MM.1S (cell line): ENCODE measurements around the gene SNORC.

Experiments used
- EZH2 ChIP-seq: fragments of 300-600 bp; sonication (generic); optimal IDR thresholded peaks from 2 replicates; pipeline ENCODE3; 2017; ENCODE audit warnings: low read depth, mild to moderate bottlenecking, antibody characterized with exemption, low read length, mixed read lengths
- EZH2phosphoT487 ChIP-seq: fragments of 300-600 bp; sonication (generic); IDR thresholded peaks from 2 replicates; pipeline ENCODE4 v1.6.1; 2018; ENCODE audit warnings: antibody characterized with exemption, low read length
- TF ChIP-seq, protein P1 (sequence below): fragments of 300-600 bp; sonication (generic); IDR thresholded peaks from 2 replicates; pipeline ENCODE4 v1.5.1; 2016; ENCODE audit warnings: antibody characterized with exemption, low read length, mixed read lengths

GRCh38 chr2:232893834-232894233 lies 23.8 kb downstream of the SNORC start:
- TF ChIP-seq EZH2phosphoT487 (no peak), EZH2 (no peak)
- TF ChIP-seq, protein P1, sequence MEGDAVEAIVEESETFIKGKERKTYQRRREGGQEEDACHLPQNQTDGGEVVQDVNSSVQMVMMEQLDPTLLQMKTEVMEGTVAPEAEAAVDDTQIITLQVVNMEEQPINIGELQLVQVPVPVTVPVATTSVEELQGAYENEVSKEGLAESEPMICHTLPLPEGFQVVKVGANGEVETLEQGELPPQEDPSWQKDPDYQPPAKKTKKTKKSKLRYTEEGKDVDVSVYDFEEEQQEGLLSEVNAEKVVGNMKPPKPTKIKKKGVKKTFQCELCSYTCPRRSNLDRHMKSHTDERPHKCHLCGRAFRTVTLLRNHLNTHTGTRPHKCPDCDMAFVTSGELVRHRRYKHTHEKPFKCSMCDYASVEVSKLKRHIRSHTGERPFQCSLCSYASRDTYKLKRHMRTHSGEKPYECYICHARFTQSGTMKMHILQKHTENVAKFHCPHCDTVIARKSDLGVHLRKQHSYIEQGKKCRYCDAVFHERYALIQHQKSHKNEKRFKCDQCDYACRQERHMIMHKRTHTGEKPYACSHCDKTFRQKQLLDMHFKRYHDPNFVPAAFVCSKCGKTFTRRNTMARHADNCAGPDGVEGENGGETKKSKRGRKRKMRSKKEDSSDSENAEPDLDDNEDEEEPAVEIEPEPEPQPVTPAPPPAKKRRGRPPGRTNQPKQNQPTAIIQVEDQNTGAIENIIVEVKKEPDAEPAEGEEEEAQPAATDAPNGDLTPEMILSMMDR, result no peak
